Erythroblast (primary cell): ENCODE measurements around the gene DAP.
A peak's percentile ranks its signal among the peaks of the same experiment; 100 is the strongest.

Source experiments
- DNase-seq, 2 experiments: peaks; one replicate each; lab custom pipeline; 2025; lab: John Stamatoyannopoulos, UW
- GATA1 ChIP-seq: IDR thresholded peaks from 2 replicates; pipeline ENCODE4 v1.6.1; 2011; ENCODE audit warnings: low read depth, mild to moderate bottlenecking, control low read depth, low read length, moderate library complexity
- POLR2A ChIP-seq: IDR thresholded peaks from 2 replicates; pipeline ENCODE4 v1.6.1; 2011; ENCODE audit warnings: mild to moderate bottlenecking, low read length

Gene DAP

DNA sequence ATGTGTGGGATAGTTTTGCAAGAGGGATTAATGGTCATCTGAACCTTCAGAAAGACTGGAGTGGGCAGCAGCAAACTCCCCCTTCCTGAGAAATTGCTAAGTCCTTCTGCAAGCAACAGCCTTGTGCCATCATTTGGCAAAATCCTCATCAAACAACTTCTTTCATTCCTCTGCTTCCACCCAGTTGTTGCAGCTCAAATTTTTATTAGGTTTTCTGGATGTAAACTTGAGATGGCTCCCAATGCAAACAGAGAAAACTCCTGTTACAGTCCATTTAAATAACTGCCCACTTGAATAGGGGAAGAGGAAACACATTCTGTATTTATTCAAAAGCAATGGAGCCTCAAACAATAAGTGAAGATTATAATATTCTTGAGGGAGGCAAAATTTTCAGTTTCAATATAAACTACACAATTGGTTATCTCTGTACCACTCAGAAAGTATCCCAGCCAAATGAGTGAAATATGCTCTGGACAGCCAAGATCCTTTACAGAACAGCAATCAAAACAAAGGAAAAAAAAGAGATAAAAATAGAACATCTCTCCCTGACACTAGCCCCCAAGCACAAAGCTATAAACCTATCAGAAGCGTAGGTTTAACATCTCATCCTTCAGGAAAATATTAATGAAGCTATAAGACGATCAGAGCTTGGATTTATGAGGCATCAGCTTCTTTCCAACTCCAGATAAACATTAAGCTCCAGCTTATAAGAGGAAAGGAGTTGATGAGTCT lies 17.3 kb upstream of the DAP start:
- no peak for TF ChIP-seq GATA1
- no peak for TF ChIP-seq POLR2A
- no peak for DNase-seq

DNA sequence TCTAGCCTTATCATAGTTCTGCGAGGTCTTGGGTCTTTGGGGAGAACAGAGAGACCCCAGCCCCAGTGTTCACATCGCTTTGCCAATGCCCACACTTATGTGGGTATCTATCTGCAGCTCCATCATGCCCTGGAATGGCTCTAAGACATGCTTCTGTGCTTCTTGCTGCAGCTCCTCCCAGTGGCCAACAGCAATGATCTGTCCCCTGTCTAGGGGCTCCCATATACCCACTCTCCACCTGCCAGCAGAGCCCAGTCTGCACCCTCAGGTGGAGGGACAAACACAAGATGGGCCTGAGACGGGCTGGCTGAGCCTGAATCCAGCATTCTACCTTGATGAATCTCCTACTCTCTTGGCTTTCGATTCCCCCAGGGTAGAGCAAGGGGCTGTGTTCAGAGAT lies 14.6 kb upstream of the DAP start:
- TF ChIP-seq POLR2A (no peak), GATA1 (no peak)

GRCh38 chr5:10772901-10773585 lies 12.0 kb upstream of the DAP start:
- no peak for TF ChIP-seq POLR2A
- TF ChIP-seq GATA1, result no peak
- DNase-seq, result no peak

More for the DNA sequence above, 14.6 kb upstream of the DAP start:
- DNase-seq, result peak; percentile 3 to 5

GRCh38 chr5:10768328-10768899 lies 7.4 kb upstream of the DAP start:
- DNase-seq, result no peak
- no peak for TF ChIP-seq GATA1
- no peak for TF ChIP-seq POLR2A

- peak; percentile 7 for TF ChIP-seq POLR2A
- TF ChIP-seq GATA1, result no peak
- peak; percentile 68 to 77 for DNase-seq
Measured at GRCh38 chr5:10762776-10763500, 1.9 kb upstream of the DAP start.

- DNase-seq, result peak; percentile 39 to 54
- TF ChIP-seq POLR2A (no peak), GATA1 (no peak)
Measured at GRCh38 chr5:10761933-10762775, 1.1 kb upstream of the DAP start.

DNA sequence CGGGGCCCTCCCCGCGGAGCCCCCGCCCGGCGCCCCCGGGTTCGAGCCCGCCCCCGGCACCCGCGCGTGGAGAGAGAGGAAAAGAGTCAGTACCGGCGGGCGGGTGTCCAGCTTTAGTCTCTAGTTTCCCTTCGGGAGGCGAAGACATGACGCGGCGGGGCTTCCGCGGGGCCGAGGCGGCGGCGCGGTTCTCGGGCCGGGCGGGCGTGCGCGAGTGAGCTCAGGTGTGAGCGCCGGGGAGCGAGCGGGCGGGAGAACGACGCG lies 181 bp downstream of the DAP start:
- no peak for DNase-seq
- TF ChIP-seq GATA1 (no peak), POLR2A (no peak)

- DNase-seq, result peak; percentile 70 to 78
- TF ChIP-seq POLR2A (peak; percentile 21), GATA1 (no peak)
Measured at GRCh38 chr5:10760096-10760920, 726 bp downstream of the DAP start.

GRCh38 chr5:10759111-10759510 lies 1.9 kb downstream of the DAP start:
- no peak for TF ChIP-seq POLR2A
- TF ChIP-seq GATA1, result no peak
- no peak for DNase-seq

DNA sequence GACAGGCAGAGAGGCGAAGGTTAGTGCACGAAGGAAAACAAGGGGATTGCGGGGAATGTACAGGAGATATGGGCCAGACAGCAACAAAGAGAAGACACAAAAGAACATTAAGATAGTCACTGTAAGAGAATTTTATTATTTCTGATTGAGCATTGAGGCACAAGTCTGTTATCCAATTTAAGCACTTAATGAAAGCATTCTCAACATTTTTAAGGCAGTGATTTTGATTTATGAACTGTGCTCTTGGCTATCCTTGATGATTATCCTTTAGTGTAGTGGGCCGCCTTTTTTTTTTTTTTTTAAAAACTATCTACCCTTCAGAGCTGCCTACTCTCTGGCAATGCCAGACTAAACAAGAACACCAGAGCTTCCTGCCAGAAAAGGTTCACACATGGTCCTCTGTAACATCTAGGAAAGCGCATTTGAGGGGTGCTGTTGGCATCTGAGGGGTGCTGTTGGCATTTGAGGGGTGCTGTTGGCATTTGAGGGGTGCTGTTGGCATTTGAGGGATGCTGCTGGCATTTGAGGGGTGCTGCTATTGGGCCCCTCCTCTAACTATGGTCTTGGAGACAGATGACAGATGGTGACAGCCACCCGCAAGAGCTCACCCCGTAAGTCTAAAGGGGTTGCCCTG lies 3.0 kb downstream of the DAP start:
- DNase-seq, result no peak
- no peak for TF ChIP-seq POLR2A
- no peak for TF ChIP-seq GATA1

GRCh38 chr5:10757043-10757442 lies 4.0 kb downstream of the DAP start:
- no peak for TF ChIP-seq POLR2A
- no peak for TF ChIP-seq GATA1
- no peak for DNase-seq

DNA sequence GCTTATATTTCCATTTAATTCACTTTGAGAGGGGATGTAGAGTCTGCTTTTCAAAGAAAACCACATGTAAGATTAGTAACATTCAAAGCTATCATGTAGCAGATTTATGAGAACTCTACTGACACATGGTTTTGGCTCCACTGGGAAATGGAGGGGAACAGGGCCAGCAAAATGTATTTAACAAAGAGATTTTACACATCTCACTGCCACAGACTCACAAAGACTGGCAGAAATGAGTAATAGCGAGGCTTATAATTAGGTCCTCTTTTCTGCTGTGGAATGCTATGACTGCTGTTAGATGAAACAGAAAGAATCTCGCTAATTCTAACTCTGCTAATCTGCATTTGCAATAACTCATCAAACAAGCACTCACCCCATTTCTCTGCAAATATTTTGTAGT lies 4.5 kb downstream of the DAP start:
- no peak for DNase-seq

DNA sequence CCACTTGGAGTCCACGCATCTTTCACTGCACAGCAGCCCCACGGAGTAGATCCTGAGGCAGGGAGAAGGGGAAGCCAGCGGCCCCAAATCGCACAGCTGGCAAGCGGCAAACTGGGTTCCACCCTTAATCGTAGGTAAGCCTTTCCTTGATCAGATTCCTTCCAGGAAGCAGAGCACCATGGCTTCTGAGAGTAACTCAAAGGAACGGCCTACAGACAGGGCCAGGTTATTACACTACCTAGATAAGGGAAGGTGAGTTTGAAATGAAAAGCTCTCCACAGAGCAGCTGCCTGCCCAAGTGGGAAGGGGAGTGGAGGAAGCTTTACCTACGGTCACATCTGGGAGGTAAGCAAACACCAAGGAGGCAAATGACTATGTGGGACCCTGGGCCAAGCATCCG lies 7.9 kb downstream of the DAP start:
- no peak for DNase-seq
- no peak for TF ChIP-seq GATA1
- no peak for TF ChIP-seq POLR2A

More for the DNA sequence above, 4.5 kb downstream of the DAP start:
- TF ChIP-seq GATA1 (no peak), POLR2A (no peak)
